Fibroblast of skin of left quadriceps (primary cell): Measurements from ENCODE around the gene A4GALT.
"Not testable (repeated sequence)": the region's sequence is repeated elsewhere in the genome, so short reads cannot be mapped to it uniquely, and the experiment has no call there.

Experiments
- DNase-seq, 2 experiments: peaks; one replicate each; pipeline ENCODE4 v3.0.0-alpha.2; 2013; ENCODE audit warnings: low read depth in 2 of 2

Gene A4GALT, protein sequence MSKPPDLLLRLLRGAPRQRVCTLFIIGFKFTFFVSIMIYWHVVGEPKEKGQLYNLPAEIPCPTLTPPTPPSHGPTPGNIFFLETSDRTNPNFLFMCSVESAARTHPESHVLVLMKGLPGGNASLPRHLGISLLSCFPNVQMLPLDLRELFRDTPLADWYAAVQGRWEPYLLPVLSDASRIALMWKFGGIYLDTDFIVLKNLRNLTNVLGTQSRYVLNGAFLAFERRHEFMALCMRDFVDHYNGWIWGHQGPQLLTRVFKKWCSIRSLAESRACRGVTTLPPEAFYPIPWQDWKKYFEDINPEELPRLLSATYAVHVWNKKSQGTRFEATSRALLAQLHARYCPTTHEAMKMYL

GRCh38 chr22:42720263-42721044 lies at the start of gene A4GALT:
Gene A4GALT (minus strand): TSS chr22:42720870. CDS start chr22:42693951, 26,919 bp downstream.
- DNase-seq, result no peak

DNA sequence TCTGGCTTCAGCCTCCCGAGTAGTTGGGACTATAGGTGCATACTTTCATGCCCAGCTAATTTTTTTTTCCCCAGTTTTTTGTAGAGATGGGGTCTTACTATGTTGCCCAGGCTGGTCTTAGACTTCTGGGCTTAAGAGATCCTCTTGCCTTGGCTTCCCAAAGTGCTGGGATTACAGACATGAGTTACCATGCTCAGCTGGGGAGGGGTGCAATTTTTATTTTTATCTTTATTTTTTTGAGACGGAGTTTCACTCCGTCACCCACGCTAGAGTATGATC lies 49.7 kb upstream of the A4GALT start:
- no peak for DNase-seq

DNA sequence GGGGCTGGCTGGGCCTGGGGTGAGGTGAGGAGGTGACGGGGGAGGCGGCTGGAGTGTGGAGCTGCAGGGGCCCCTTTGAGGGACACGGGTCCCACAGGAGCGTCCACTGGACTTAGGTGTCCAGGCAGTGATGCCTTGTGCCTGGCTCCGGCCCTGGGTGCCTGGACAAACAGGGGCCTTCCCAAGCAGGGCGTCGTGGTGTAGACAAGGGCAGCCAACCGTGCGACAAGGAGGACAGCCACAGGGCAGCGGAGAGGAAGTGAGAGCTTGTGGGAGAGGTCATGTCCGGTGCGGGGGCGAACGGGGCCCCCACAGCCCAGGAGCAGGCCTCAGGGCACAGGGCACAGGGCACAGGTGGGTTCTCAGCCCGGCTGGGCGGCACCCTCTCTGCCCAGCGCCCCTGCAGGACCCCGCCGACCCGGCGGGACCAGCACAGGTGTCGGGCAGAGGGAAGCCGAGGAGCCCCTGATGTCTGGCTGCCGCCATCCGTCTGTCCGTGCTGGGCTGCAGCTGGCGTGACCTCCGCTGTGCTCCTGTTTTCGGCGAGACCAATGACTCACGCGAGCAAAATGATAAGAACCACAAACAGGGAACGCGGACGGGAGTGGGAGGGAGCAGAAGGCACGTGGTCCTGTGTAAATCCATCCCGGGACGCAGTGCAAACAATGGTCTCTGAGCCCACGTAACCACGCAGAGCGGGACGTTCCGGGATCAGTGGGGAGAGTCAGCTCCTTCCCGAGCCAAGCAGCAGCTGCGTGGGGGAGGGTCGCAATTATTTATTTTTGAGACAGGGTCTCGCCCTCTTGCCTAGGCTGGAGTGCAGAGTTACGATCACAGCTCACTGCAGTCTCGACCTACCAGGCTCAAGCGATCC lies 49.1 kb upstream of the A4GALT start:
- DNase-seq, result peak; percentile 26 to 28

DNA sequence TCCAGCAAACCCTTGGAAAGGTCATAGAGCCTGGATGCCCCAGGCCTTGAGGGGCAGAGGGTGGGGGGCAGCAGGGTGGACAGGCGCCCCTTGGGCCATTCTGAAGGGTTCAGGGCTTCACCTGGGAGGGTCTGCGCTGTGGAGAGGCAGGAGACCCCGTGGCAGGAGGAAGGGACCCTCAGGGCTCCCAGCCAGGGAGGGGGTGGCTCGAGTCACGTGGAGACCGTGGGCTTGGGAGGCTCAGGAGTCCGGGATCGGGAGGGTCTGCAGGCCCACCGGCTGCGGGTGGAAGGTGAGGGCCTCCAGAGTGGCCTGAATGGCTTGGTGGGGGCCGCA lies 48.5 kb upstream of the A4GALT start:
- DNase-seq, result no peak

DNA sequence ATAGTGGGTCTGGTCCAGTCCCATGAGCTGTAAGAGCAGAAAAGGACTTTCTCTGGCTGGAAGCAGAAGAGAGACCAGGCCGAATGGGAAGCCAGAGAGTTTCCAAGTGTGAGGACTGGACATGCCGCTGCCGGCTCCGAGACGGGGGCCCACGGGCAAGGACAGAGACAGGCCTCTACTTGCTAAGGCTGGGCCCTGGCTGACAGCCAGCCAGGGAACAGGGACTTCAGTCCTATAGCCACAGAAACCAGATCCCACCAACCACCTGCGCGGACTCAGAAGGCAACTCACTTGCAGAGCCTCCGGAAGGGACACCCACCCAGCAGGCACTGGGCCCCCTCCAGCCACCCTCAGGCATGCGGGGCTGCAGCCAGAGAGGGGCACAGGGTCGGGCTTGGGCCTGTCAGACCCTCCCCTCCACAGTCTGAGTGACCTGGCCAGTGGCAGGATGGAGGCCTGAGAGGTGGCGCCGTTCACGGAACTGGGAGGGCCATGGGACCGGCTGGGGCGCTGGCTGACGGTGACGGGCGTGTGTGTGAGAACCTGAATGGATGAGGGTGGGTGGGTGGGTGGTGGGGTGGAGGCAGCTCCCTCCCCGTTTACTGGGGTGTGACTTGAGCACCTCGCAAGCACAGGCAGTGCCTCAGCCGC lies 47.8 kb upstream of the A4GALT start:
- DNase-seq, result no peak

- DNase-seq, result no peak
Observed at GRCh38 chr22:42766860-42767259, 46.2 kb upstream of the A4GALT start.

DNA sequence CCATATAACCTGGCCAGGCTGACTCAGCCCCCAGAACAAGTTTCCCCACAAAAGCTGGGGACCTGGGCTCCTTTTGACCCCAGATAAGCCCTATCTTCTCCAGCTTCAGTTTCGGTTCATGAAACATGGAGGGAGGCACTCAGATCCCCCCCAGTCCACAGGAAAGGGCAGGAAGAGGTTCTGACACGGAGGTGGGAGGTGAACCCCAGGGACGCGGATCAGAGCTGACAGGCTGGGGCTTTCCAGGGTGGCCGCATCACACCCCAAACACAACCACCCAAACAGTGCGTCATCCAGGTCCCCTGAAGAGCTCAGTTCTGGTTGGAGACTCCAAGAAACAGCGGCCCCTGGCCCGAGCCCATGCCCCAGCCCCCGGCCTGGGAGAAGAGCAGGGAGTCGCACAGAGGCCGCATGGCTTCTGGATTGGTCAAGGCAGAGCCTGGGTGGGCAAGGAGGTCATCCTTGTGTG lies 44.3 kb upstream of the A4GALT start:
- DNase-seq, result no peak

DNA sequence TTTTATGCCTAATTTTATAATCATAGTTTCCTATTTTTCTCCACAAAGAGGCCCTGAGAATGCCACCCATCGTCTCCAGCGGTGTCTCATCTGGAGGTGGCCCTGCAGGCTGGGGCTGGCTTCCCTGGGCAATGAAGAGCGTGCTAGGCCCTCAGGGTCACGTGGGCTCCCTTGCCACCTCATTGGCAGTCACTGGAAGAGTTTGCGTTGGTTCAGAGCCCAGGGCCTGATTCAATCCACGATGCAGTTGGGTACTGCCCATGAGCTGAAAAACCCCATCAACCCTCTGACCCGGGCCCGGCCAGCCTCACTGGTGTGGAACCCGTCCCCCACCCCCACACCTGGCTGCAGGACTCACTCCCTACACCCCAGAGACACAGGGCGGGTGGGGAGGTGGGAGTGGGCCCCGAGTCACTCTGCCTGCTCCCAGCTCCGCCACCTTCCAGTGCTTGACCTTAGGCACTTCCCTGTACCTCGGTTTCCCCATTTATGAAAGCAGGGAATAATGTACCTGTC lies 43.4 kb upstream of the A4GALT start:
- no peak for DNase-seq

DNA sequence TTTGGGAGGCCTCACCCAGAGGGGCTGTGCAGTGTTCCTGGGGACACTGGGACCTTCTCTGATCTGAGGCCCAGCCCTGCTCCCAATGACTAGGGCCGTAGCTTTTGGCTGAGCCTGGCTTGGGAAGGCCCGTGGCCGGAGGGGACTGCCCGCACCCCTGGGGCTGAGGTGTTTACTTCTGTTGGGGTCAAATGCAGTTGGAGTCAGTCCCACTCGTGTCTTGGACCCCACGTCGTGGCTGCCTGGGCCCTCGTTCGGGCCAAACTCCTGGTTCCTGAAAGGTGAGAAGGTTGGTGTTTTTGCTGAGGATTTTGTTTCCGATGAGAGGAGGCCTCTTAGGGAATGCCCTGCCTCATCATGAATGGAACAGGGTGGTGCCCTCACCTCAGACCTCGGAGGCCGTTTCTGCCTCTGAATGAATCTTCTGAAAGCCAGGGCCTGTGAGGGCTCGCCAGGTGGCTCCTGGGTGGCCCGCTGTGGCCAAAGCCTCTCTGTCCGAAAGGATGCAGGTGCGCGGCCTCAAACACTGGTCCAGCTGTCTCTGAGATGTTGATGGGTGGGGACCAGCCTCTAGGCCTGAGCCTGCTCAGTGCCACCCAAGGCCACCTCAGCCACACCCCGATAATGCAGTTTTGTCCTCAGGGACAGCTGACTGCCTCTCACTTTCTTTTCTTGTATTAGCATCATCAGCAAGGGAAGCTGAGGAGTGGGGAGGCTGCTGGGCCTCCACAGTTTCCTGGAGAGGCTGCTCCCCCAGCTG lies 40.3 kb upstream of the A4GALT start:
- DNase-seq, result no peak

DNA sequence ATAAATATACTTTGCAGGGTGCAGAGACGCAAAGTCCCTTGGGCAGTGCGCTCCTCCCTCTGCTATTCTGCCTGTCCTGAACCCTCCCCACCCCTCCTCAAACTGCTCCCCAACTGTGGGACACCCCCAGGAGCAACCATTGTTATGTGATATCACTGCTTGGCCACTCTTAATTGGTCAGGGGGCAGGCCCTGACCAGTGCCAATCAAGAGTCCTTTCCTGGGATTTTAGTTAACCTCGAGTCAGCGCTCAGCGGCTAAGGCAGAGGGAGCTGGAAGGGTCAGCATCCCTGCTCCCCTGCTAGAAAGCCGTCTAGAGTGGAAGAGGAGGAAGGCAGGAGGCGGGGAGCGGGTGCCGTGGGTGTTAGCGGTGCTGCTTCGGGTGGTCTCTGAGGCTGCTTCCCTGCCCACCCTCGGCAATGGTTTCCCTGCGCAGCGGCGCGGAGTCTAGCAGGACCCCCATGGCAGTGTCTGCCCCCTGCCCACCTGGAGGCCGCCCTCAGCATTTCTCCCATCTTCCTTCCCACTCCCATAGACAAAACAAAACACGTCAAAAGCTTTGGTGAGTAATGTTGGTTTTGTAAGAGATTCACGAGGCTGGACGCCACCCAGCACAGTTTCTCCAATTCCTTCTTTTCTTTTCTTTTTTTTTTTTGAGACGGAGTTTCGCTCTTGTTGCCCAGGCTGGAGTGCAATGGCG lies 38.4 kb upstream of the A4GALT start:
- DNase-seq, result no peak

DNA sequence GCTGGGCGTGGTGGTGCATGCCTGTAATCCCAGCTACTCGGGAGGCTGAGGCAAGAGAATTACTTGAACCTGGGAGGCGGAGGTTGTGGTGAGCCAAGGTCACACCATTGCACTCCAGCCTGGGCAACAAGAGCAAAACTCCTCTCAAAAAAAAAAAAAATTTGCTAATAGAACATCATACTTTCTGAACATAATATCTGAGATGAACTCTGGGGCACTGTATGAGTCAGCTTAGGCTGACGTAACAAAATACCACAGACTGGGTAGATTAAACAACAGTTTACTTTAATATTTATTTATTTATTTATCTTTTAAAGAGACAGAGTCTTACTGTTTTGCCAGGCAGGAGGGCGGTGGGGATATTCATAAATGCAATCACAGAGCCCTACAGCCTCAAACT lies 34.9 kb upstream of the A4GALT start:
- peak; percentile 58 to 66 for DNase-seq

- not testable (repeated sequence) for DNase-seq
Observed at GRCh38 chr22:42755121-42755520, 34.5 kb upstream of the A4GALT start.

DNA sequence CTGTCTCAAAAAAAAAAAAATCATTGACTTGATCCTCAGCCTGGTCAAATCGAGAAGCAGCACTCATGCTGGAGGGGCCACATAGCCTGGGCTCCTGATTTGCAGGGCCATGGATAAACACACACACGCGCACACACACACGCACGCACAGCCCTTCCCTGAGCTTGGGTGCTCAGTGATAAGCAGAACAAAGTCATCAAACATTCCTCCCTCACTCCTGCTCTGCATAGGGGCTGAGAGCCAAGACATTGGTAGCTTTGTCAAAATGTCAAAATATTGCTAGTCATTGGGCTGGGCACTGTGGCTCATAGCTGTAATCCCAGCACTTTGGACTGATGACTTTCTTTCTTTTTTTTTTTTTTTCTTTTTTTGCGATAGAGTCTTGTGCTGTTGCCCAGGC lies 34.0 kb upstream of the A4GALT start:
- no peak for DNase-seq

DNA sequence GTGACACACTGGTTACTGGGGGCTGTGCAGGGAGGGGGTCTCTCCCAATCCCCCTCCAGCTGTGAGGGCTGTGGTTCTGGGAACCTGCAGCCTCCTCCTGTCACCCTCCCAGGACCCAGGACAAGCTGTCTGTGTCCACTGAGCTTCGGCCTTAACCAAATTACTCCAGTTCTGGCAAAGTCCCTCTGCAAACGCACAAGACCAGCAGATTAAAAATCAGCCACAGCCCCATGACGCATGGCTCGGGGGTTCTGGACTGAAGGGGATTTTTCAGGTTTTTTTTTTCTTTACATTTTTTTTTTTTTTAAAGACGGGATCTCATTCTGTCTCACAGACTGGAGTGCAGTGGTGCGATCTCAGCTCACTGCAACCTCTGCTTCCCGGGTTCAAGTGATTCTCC lies 32.2 kb upstream of the A4GALT start:
- DNase-seq, result no peak

GRCh38 chr22:42752230-42752746 lies 31.6 kb upstream of the A4GALT start:
- no peak for DNase-seq

DNA sequence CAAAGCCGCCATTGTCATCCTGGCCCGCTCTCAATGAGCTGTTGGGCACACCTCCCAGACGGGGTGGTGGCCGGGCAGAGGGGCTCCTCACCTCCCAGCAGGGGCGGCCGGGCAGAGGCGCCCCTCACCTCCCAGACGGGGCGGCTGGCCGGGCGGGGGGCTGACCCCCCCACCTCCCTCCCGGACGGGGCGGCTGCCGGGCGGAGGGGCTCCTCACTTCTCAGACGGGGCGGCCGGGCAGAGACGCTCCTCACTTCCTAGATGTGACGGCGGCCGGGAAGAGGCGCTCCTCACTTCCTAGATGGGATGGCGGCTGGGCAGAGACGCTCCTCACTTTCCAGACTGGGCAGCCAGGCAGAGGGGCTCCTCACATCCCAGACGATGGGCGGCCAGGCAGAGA lies 29.8 kb upstream of the A4GALT start:
- DNase-seq, result not testable (repeated sequence)

DNA sequence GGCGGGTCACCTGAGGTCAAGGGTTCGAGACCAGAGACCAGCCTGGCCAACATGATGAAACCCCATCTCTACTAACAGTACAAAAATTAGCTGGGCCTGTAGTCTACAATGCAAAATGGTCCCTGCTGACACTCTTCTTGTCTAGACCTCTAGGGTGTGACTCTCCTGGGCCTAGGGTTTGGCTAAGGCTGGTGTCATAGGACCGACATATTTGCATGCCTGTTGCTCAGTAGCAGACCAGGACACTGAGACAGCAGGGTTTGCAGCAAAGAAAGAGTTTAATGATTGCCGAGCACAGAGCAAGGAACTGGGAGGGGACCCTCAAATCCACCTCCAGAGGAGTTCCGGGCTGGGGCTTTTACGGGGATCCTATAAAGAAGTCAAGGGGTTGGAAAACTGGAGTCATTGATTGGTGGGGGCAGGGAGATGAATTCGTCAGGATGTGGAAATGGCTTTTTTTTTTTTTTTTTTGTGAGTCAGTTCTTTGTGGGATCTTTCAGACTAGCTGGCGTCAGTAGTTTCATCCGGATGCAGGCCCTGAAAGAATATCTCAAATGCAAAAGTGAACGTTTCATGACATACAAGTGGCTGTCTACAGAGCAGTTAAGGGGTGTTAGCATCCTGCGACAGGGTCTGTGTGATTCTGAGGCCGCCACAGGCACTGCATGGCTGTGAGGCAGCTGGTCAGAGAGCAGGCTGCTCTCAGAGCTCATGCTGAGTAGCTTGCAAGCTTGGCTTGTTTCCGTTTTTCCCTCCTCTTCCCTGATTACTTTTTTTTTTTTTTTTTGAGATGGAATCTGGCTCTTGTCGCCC lies 27.2 kb upstream of the A4GALT start:
- peak; percentile 53 for DNase-seq

- no peak for DNase-seq
Observed at GRCh38 chr22:42745118-42745517, 24.4 kb upstream of the A4GALT start.

GRCh38 chr22:42743501-42743991 lies 22.9 kb upstream of the A4GALT start:
- peak; percentile 64 to 65 for DNase-seq
